Measurements from ENCODE around the gene ARHGAP19.

Gene ARHGAP19

DNA sequence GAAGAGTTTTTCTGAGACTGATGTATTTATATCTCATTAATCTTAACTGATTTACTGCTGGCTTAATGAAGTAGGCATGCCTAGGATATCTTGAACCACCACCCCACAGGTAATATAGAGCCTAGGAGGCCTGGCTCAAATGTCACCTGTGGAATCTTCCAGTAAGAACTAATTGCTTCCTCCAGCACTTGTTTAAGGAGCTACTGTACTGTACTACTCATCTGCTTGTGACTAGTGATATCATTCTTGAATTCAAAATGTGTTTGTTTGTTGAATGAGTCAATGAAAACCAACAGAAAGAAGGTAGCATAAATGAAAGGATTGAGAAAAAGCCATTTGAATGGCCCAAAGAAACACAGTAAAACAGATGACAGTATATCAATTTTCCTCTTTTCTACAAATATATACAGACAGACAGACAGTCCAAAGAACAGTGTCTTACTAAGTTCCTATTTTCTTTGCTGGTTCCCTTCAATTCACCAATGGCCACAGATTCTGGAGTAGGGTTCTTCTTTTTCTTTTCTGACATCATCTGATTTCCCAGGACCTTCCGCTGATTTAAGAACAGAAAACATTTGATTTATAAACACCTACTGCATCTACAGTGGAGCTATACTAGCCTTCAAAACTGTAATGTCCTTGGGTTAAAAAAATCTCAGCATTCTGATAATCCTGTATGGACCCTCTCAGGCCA, 63.0 kb downstream of the ARHGAP19 start:
- Histone ChIP-seq H3K4me3 (ENCODE audit: low read length) (no peak overlapping the region), H3K27me3 (ENCODE audit: control insufficient read depth, insufficient read depth, low read length) (no peaks in the 10 kb centered on the region), H3K27ac (ENCODE audit: low read depth, low read length) (no peak overlapping the region), H3K4me1 (ENCODE audit: control insufficient read depth, insufficient read depth, low read length) (no peaks in the 10 kb centered on the region), H3K9ac (ENCODE audit: low read length) (no peak overlapping the region), H3K36me3 (ENCODE audit: control insufficient read depth, insufficient read depth, low read length) (no peaks in the 10 kb centered on the region)

DNA sequence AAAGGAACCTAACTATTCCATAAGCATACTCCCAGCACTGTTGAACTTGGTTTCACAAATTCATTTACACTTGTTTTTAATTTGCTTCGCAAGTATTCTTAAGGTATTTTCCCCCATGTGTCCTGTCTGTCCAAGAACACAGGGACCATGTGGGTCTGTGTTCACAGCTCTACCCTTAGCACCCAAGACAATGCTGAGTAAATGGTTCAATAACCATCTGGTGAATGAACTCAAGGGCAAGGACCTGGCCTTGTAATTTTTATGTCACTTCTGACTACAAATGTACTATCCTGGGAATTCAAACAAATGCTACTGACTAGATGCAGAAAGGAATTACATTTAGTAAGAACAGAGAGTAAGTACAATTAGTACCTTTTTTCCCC, 63.7 kb downstream of the ARHGAP19 start:
- H3K4me3 ChIP-seq (ENCODE audit: low read length) = no peak overlapping the region
- no peak overlapping the region for H3K27ac ChIP-seq (ENCODE audit: low read depth, low read length)
- H3K36me3 ChIP-seq (ENCODE audit: control insufficient read depth, insufficient read depth, low read length) = no peaks in the 10 kb centered on the region
- H3K4me1 ChIP-seq (ENCODE audit: control insufficient read depth, insufficient read depth, low read length) = no peaks in the 10 kb centered on the region
- no peak overlapping the region for H3K9ac ChIP-seq (ENCODE audit: low read length)
- H3K27me3 ChIP-seq (ENCODE audit: control insufficient read depth, insufficient read depth, low read length) = no peaks in the 10 kb centered on the region

- H3K27me3 ChIP-seq (ENCODE audit: control insufficient read depth, insufficient read depth, low read length) = no peaks in the 10 kb centered on the region
- no peak overlapping the region for H3K27ac ChIP-seq (ENCODE audit: low read depth, low read length)
- H3K4me1 ChIP-seq (ENCODE audit: control insufficient read depth, insufficient read depth, low read length) = no peaks in the 10 kb centered on the region
- no peak overlapping the region for H3K9ac ChIP-seq (ENCODE audit: low read length)
- H3K4me3 ChIP-seq (ENCODE audit: low read length) = no peak overlapping the region
- no peaks in the 10 kb centered on the region for H3K36me3 ChIP-seq (ENCODE audit: control insufficient read depth, insufficient read depth, low read length)
Measured at GRCh38 chr10:97228130-97228774, 64.2 kb downstream of the ARHGAP19 start.

DNA sequence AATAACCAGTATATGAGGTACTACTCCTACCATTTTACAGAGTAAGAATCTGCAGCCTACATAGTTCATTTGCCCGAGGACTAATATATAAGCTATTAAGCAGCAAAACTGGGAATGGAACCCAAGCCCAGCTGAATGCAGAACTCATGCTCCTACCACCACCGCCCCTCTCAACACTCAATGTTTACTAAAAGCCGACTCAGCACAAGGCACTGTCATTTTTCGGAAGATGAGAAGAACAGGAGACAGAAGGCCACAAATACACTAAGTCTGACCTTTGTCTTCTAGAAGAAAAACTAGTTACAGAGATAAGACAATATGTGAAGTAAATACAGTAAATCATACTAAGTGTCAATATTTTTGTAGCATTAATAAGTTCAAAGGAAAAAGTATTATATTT, 66.0 kb downstream of the ARHGAP19 start:
- Histone ChIP-seq H3K27ac (ENCODE audit: low read depth, low read length) (no peak overlapping the region), H3K36me3 (ENCODE audit: control insufficient read depth, insufficient read depth, low read length) (no peaks in the 10 kb centered on the region), H3K27me3 (ENCODE audit: control insufficient read depth, insufficient read depth, low read length) (no peaks in the 10 kb centered on the region), H3K4me1 (ENCODE audit: control insufficient read depth, insufficient read depth, low read length) (no peaks in the 10 kb centered on the region), H3K9ac (ENCODE audit: low read length) (no peak overlapping the region), H3K4me3 (ENCODE audit: low read length) (no peak overlapping the region)

- Histone ChIP-seq H3K36me3 (ENCODE audit: control insufficient read depth, insufficient read depth, low read length) (no peaks in the 10 kb centered on the region), H3K4me1 (ENCODE audit: control insufficient read depth, insufficient read depth, low read length) (no peaks in the 10 kb centered on the region), H3K27ac (ENCODE audit: low read depth, low read length) (no peak overlapping the region), H3K27me3 (ENCODE audit: control insufficient read depth, insufficient read depth, low read length) (no peaks in the 10 kb centered on the region), H3K9ac (ENCODE audit: low read length) (no peak overlapping the region), H3K4me3 (ENCODE audit: low read length) (no peak overlapping the region)
Measured at GRCh38 chr10:97224483-97225435, 67.7 kb downstream of the ARHGAP19 start.

GRCh38 chr10:97222326-97222961, 70.0 kb downstream of the ARHGAP19 start:
- no peaks in the 10 kb centered on the region for H3K4me1 ChIP-seq (ENCODE audit: control insufficient read depth, insufficient read depth, low read length)
- no peaks in the 10 kb centered on the region for H3K36me3 ChIP-seq (ENCODE audit: control insufficient read depth, insufficient read depth, low read length)
- no peak overlapping the region for H3K27ac ChIP-seq (ENCODE audit: low read depth, low read length)
- no peak overlapping the region for H3K9ac ChIP-seq (ENCODE audit: low read length)
- no peaks in the 10 kb centered on the region for H3K27me3 ChIP-seq (ENCODE audit: control insufficient read depth, insufficient read depth, low read length)
- no peak overlapping the region for H3K4me3 ChIP-seq (ENCODE audit: low read length)

GRCh38 chr10:97220355-97220754, 72.1 kb downstream of the ARHGAP19 start:
- Histone ChIP-seq H3K36me3 (ENCODE audit: control insufficient read depth, insufficient read depth, low read length) (no peaks in the 10 kb centered on the region), H3K9ac (ENCODE audit: low read length) (no peak overlapping the region), H3K27ac (ENCODE audit: low read depth, low read length) (no peak overlapping the region), H3K4me3 (ENCODE audit: low read length) (no peak overlapping the region), H3K4me1 (ENCODE audit: control insufficient read depth, insufficient read depth, low read length) (no peaks in the 10 kb centered on the region), H3K27me3 (ENCODE audit: control insufficient read depth, insufficient read depth, low read length) (no peaks in the 10 kb centered on the region)

GRCh38 chr10:97217299-97217698, 75.1 kb downstream of the ARHGAP19 start:
- H3K4me1 ChIP-seq (ENCODE audit: control insufficient read depth, insufficient read depth, low read length) = no peaks in the 10 kb centered on the region
- no peak overlapping the region for H3K27ac ChIP-seq (ENCODE audit: low read depth, low read length)
- no peak overlapping the region for H3K4me3 ChIP-seq (ENCODE audit: low read length)
- no peak overlapping the region for H3K9ac ChIP-seq (ENCODE audit: low read length)
- no peaks in the 10 kb centered on the region for H3K27me3 ChIP-seq (ENCODE audit: control insufficient read depth, insufficient read depth, low read length)
- H3K36me3 ChIP-seq (ENCODE audit: control insufficient read depth, insufficient read depth, low read length) = no peaks in the 10 kb centered on the region

DNA sequence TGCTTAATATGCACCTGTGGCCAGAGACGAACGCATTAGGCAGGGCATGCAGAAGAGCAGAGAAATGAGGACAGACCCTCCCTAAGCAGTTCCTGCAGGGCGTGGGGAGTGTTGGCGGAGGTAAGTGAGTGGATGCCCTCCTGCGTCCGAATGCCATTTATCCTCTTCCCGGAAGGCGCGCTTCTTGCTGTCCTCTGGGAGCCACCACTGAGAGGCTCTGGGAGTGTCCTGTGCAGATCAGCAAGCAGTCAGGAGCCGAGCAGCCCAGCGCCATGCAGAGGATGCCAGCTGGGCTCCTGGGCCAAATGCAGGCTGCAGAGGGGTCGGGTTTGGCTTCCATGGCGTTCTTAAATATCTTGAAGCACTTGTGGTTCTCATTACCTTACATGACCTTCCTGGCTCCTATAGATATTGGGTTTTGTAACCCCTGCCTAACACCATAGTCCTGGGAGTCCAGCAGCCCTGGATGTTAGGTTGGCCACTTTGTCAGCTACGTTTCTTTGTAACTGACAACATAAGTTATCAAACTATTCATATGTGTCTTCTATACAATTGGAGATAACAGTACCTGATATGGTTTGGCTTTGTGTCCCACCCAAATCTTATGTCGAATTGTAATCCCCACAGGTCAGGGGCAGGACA, 76.7 kb downstream of the ARHGAP19 start:
- no peaks in the 10 kb centered on the region for H3K36me3 ChIP-seq (ENCODE audit: control insufficient read depth, insufficient read depth, low read length)
- H3K27ac ChIP-seq (ENCODE audit: low read depth, low read length) = no peak overlapping the region
- no peaks in the 10 kb centered on the region for H3K27me3 ChIP-seq (ENCODE audit: control insufficient read depth, insufficient read depth, low read length)
- H3K9ac ChIP-seq (ENCODE audit: low read length) = no peak overlapping the region
- no peak overlapping the region for H3K4me3 ChIP-seq (ENCODE audit: low read length)
- no peaks in the 10 kb centered on the region for H3K4me1 ChIP-seq (ENCODE audit: control insufficient read depth, insufficient read depth, low read length)

GRCh38 chr10:97213431-97213830, 79.0 kb downstream of the ARHGAP19 start:
- Histone ChIP-seq H3K27ac (ENCODE audit: low read depth, low read length) (no peak overlapping the region), H3K4me1 (ENCODE audit: control insufficient read depth, insufficient read depth, low read length) (no peaks in the 10 kb centered on the region), H3K27me3 (ENCODE audit: control insufficient read depth, insufficient read depth, low read length) (no peaks in the 10 kb centered on the region), H3K36me3 (ENCODE audit: control insufficient read depth, insufficient read depth, low read length) (no peaks in the 10 kb centered on the region), H3K9ac (ENCODE audit: low read length) (no peak overlapping the region), H3K4me3 (ENCODE audit: low read length) (no peak overlapping the region)

DNA sequence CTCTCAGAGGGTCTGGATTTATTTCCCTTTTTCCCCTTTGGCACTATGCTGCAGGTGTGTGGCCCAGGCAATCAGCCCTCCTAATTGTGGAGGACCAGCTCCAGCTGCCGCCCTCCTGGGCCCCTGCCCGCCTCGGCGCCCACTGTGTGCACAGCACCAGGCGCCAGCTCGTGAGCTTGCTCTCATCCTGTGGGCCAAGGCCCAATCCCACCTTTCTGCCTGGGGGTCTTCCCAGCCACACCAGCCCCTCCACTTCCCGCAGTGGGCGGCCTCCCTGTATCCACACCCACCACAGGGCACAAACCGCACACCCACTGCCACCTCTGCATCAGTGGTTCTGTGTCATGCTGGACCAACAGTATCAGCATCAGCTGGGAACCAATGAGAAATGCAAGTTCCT, 81.2 kb downstream of the ARHGAP19 start:
- Histone ChIP-seq H3K36me3 (ENCODE audit: control insufficient read depth, insufficient read depth, low read length) (no peaks in the 10 kb centered on the region), H3K27ac (ENCODE audit: low read depth, low read length) (no peak overlapping the region), H3K27me3 (ENCODE audit: control insufficient read depth, insufficient read depth, low read length) (no peaks in the 10 kb centered on the region), H3K4me3 (ENCODE audit: low read length) (no peak overlapping the region), H3K4me1 (ENCODE audit: control insufficient read depth, insufficient read depth, low read length) (no peaks in the 10 kb centered on the region), H3K9ac (ENCODE audit: low read length) (no peak overlapping the region)

DNA sequence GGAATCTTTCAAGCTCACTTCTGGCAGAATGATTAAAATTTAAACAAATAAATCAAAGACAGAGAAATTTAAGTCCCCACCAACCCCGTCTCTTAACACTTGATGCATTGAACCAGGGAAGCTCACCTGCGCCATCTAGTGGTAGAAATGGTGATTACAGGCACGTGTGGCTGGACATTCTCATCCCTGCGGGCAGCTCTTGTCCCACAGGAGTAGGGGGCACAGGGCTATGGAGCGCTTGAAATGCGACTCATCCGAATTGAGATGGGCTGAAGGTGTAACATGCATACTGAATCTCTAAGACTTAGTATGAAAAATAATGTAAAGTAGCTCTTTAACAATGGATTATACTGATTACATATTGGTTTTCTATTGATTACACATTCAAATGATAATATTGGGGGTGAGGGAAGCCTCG, 81.9 kb downstream of the ARHGAP19 start:
- Histone ChIP-seq H3K27me3 (ENCODE audit: control insufficient read depth, insufficient read depth, low read length) (no peaks in the 10 kb centered on the region), H3K36me3 (ENCODE audit: control insufficient read depth, insufficient read depth, low read length) (no peaks in the 10 kb centered on the region), H3K9ac (ENCODE audit: low read length) (no peak overlapping the region), H3K27ac (ENCODE audit: low read depth, low read length) (no peak overlapping the region), H3K4me1 (ENCODE audit: control insufficient read depth, insufficient read depth, low read length) (no peaks in the 10 kb centered on the region), H3K4me3 (ENCODE audit: low read length) (no peak overlapping the region)

Data from rectal smooth muscle tissue (tissue), 1 donor.